ENCODE results near the gene EDC4. TPM values are rescaled to one million over a fixed set of nuclear protein-coding genes. Genes with fewer than 3 reads are reported as not detected.
A peak's percentile ranks its signal among the peaks of the same experiment; 100 is the strongest.

The EDC4 gene
- total RNA-seq, 1 donor from 2014 or later, result 100 TPM

DNA sequence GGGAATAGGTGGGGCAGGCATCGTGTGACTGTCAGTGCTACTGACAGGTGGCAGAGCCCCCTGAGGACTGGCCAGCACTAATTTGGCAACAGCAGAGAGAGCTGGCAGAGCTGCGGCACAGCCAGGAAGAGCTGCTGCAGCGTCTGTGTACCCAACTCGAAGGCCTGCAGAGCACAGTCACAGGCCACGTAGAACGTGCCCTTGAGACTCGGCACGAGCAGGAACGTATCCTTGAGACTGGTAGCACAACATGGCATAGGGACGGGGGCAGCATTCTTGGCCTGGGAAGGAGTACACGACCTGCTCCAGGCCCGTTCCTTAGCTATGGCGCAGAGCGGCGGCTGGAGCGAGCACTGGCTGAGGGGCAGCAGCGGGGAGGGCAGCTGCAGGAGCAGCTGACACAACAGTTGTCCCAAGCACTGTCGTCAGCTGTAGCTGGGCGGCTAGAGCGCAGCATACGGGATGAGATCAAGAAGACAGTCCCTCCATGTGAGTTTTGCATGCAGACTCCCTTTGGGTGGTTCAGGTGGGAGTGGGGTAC lies 8.8 kb downstream of the EDC4 start:
- TF ChIP-seq, protein P1, sequence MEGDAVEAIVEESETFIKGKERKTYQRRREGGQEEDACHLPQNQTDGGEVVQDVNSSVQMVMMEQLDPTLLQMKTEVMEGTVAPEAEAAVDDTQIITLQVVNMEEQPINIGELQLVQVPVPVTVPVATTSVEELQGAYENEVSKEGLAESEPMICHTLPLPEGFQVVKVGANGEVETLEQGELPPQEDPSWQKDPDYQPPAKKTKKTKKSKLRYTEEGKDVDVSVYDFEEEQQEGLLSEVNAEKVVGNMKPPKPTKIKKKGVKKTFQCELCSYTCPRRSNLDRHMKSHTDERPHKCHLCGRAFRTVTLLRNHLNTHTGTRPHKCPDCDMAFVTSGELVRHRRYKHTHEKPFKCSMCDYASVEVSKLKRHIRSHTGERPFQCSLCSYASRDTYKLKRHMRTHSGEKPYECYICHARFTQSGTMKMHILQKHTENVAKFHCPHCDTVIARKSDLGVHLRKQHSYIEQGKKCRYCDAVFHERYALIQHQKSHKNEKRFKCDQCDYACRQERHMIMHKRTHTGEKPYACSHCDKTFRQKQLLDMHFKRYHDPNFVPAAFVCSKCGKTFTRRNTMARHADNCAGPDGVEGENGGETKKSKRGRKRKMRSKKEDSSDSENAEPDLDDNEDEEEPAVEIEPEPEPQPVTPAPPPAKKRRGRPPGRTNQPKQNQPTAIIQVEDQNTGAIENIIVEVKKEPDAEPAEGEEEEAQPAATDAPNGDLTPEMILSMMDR (conservative IDR thresholded peaks at IDR 0.05), result no peak
- Mint-ChIP-seq H3K9me3 (no peaks in the 10 kb centered on the region), H3K4me1 (peaks cover 5% of the 10 kb centered on the region), H3K27me3 (ENCODE audit: low read depth) (no peaks in the 10 kb centered on the region), H3K27ac (ENCODE audit: unreplicated experiment) (no peak overlapping the region), H3K4me3 (no peak overlapping the region), H3K36me3 (ENCODE audit: low read depth) (peaks cover 7% of the 10 kb centered on the region)
- DNase-seq (ENCODE audit: low read depth, low spot score), result no peak

DNA sequence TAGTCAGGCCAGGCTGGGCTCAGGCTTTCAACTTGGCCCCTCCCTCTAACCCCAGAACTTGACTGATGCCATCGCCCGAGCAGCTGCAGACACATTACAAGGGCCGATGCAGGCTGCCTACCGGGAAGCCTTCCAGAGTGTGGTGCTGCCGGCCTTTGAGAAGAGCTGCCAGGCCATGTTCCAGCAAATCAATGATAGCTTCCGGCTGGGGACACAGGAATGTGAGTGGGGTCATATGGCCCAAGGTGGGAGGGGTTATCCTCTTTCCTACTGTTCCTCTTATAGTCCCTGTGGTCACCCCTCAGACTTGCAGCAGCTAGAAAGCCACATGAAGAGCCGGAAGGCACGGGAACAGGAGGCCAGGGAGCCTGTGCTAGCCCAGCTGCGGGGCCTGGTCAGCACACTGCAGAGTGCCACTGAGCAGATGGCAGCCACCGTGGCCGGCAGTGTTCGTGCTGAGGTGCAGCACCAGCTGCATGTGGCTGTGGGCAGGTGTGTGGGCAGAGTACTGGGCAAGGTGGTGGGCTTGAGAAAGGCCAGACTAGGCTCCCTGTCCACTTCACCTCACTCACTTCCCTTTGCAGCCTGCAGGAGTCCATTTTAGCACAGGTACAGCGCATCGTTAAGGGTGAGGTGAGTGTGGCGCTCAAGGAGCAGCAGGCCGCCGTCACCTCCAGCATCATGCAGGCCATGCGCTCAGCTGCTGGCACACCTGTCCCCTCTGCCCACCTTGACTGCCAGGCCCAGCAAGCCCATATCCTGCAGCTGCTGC lies 9.7 kb downstream of the EDC4 start:
- Mint-ChIP-seq H3K27me3 (ENCODE audit: low read depth) (no peaks in the 10 kb centered on the region), H3K4me1 (peaks cover 5% of the 10 kb centered on the region), H3K27ac (ENCODE audit: unreplicated experiment) (no peak overlapping the region), H3K4me3 (no peak overlapping the region), H3K9me3 (no peaks in the 10 kb centered on the region), H3K36me3 (ENCODE audit: low read depth) (peaks cover 7% of the 10 kb centered on the region)
- TF ChIP-seq, protein P1 (conservative IDR thresholded peaks at IDR 0.05), result no peak
- no peak for DNase-seq (ENCODE audit: low read depth, low spot score)

DNA sequence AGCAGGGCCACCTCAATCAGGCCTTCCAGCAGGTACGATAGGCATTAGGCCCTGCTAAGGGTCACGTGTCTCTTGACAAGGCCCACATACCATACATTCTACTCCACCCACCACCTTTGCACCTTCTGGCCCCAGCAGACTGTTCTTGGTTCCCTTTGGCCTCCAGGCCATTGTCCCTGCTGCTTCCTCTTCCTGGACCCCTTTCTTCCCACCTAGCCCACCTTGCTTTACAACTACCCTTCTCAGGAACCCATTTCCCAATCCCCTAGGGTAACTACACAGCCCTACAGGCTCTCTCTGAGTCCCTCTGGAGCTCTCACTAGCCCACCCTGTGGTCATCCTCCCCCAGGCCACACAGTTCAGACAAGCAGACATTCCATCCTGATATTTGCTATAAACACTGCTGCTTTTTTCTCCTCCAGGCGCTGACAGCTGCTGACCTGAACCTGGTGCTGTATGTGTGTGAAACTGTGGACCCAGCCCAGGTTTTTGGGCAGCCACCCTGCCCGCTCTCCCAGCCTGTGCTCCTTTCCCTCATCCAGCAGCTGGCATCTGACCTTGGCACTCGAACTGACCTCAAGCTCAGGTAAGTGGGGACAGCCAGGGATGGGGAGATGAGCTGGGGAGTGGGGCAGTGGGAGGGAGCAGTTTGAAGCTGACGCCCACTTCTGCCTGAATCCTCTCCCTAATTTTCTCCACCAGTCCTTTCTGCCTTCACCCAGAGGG lies 10.5 kb downstream of the EDC4 start:
- Mint-ChIP-seq H3K27ac (ENCODE audit: unreplicated experiment) (no peak overlapping the region), H3K27me3 (ENCODE audit: low read depth) (no peaks in the 10 kb centered on the region), H3K4me3 (no peak overlapping the region), H3K4me1 (peaks cover 5% of the 10 kb centered on the region), H3K36me3 (ENCODE audit: low read depth) (peaks cover 5% of the 10 kb centered on the region), H3K9me3 (no peaks in the 10 kb centered on the region)
- TF ChIP-seq, protein P1 (conservative IDR thresholded peaks at IDR 0.05), result no peak
- DNase-seq (ENCODE audit: low read depth, low spot score), result no peak

DNA sequence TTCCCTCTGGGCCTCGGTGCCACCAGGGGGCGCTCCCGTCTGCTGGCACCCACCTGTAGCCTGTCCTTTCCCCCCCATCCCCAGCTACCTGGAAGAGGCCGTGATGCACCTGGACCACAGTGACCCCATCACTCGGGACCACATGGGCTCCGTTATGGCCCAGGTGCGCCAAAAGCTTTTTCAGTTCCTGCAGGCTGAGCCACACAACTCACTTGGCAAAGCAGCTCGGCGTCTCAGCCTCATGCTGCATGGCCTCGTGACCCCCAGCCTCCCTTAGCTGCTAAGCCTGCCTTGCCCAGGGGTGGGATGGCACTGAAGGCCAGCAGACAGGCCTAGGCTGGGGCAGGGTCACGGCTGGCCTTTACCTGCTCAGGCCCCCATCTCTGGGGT lies 11.0 kb downstream of the EDC4 start:
- Mint-ChIP-seq H3K4me3 (no peak overlapping the region), H3K9me3 (no peaks in the 10 kb centered on the region), H3K27ac (ENCODE audit: unreplicated experiment) (no peak overlapping the region), H3K36me3 (ENCODE audit: low read depth) (peaks cover 5% of the 10 kb centered on the region), H3K27me3 (ENCODE audit: low read depth) (no peaks in the 10 kb centered on the region), H3K4me1 (peaks cover 5% of the 10 kb centered on the region)
- TF ChIP-seq, protein P1 (conservative IDR thresholded peaks at IDR 0.05), result peak; percentile 83
- DNase-seq (ENCODE audit: low read depth, low spot score), result peak; percentile 43

DNA sequence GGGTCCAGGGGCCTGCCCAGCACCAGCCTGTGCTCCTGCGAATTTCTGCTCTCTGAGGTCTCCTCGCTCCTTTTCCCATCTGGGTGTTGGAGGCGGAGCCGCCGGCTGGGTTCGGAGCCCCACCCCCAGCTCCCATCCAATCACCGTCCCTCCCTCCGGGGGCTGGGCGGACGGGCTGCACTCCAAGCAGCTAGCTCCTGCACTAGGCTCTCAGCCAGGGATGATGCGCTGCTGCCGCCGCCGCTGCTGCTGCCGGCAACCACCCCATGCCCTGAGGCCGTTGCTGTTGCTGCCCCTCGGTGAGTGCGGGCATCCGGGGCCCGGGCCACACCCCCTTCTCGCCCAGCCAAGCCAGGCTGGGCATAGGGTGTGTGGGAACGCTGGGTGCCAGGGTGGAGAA lies 11.8 kb downstream of the EDC4 start, which contains the start of gene NRN1L:
Gene NRN1L (plus strand): TSS at position 202 of the 400 bp plus-strand sequence. CDS start 19 bp downstream, at position 221.
- H3K9me3 Mint-ChIP-seq, result no peaks in the 10 kb centered on the region
- TF ChIP-seq, protein P1 (conservative IDR thresholded peaks at IDR 0.05), result no peak
- H3K36me3 Mint-ChIP-seq (ENCODE audit: low read depth), result peaks cover 5% of the 10 kb centered on the region
- no peaks in the 10 kb centered on the region for H3K27me3 Mint-ChIP-seq (ENCODE audit: low read depth)
- H3K27ac Mint-ChIP-seq (ENCODE audit: unreplicated experiment), result no peak within 1 kb of the TSS
- peaks cover 5% of the 10 kb centered on the region for H3K4me1 Mint-ChIP-seq
- no peak within 1 kb of the TSS for H3K4me3 Mint-ChIP-seq
- DNase-seq (ENCODE audit: low read depth, low spot score), result peak; percentile 72
